ENCODE measurements around the gene WIPF3. TPM values are rescaled to one million over a fixed set of nuclear protein-coding genes. Genes with fewer than 3 reads are reported as not detected.
A peak's percentile ranks its signal among the peaks of the same experiment; 100 is the strongest.

The WIPF3 gene
- total RNA-seq, 2 donors from 2014 or later, result not detected

DNA sequence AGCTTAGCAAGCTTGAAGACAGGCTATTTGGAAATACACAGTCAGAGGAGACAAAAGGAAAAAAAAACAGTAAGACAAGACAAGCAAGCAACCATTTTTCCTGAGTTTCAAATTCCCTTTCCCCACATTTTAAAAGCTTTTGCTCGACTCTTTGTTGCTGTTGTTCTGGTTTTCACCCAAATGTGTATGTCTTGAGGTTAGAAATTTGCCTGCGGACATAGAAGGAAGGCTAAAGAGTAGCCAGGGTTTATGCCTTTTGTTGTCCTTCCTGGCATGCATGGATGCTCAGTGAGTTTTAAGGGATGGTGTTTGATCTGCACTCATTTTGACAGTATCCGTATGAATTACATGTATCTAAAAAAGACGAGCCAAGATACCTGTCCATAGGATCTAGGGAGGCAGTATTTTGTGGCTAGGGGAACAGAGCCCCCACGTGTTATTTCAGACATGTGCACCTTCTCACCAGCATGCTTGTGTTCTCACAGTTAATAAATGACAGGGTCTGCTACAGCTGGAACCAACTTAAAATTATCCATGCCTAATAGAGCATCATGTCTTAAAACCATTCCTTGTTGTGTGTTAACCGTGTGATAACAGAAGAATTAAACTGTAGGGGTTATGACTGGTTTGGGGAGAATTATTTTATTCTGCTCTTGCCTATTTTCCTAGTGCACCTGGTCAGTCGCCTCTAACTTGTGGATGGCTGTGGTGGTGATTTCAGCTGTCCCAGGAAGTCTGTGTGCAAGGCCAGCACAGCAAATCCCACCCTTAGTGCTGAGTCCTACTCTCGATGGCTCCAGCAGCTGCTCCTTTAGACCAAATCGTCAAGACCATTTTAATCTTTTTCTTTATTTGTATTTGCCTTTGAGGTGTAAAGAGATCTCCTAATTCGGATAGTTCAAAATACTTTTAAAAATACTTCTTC is 9.1 kb downstream of the WIPF3 start:
- no peak overlapping the region for H3K27ac Mint-ChIP-seq
- DNase-seq (ENCODE audit: low spot score) (no peak), ATAC-seq (no peak)
- H3K9me3 Mint-ChIP-seq, result no peaks in the 10 kb centered on the region
- no peaks in the 10 kb centered on the region for H3K4me1 Mint-ChIP-seq (ENCODE audit: low read depth in 2 of 2)
- no peaks in the 10 kb centered on the region for H3K36me3 Mint-ChIP-seq
- H3K27me3 Mint-ChIP-seq, result peaks cover 27 to 52% of the 10 kb centered on the region in 2 donors
- H3K4me3 Mint-ChIP-seq, result no peak overlapping the region

DNA sequence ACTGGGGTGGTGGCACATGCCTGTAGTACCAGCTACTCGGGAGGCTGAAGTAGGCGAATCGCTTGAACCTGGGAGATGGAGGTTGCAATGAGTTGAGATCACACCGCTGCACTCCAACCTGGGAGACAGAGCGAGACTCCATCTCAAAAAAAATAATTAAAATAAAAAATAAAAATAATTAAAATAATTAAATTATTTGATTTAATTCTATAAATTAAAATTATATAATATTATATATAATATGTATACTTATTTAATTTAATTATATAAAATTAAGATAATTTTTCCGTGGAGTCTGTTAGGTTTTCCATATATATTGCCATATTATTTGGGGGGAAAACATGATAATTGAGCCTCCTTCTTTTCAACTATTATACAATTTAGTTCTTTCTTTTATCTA is 12.0 kb downstream of the WIPF3 start:
- Mint-ChIP-seq H3K4me1 (ENCODE audit: low read depth in 2 of 2) (no peaks in the 10 kb centered on the region), H3K9me3 (no peaks in the 10 kb centered on the region), H3K4me3 (no peak overlapping the region), H3K27me3 (peaks cover 29 to 59% of the 10 kb centered on the region in 2 donors), H3K27ac (no peak overlapping the region), H3K36me3 (no peaks in the 10 kb centered on the region)
- no peak for DNase-seq (ENCODE audit: low spot score)
- ATAC-seq, result no peak

DNA sequence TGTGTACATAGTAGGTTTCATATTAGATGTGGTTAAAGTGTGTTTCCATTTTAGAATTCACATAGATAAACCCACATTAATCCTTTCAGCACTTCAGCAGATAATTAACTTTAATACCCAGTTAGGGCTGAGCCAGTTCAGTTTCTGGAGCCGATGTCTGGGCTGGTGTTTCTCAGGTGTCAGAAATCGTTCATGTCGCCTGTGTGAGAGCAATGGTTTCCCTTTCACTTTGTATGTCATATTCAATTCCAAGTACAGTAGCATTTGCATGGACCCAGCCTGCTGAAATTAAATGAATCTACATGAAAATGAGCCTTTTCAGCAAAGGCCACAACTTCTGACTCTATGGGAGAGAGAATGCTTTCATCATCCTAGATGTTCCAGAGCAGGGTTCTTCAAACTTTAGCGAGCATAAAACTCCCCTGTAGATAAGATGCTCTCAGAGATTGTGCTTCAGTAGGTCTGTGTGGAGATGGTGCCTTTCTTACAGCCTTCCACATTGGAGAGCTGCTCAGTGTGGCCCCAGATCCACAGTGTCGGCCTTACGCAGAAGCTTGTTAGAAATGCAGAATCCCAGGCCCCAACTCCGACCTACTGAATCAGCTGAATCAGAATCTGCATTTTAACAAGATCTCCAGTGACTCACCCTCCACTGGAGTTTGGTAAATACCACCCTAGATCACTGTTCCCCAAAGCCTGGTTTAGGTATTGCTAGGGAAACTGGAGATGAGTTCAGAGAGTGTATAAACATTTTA is 19.6 kb downstream of the WIPF3 start:
- Mint-ChIP-seq H3K9me3 (no peaks in the 10 kb centered on the region), H3K36me3 (no peaks in the 10 kb centered on the region), H3K4me3 (peak overlapping the region; percentile 21)

DNA sequence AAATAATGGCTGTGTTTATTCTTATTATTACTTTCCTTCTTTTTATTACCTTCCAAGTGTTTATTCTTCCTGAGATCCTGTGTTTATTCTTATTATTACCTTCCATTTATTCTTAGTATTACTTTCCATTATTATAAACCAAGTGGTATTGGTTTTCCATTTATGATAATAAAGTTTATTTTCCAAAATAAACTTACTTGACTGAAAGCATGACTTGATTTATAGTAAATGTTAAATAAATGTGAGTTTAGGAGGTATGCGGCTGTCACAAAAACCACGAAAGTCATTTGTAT is 20.2 kb downstream of the WIPF3 start:
- DNase-seq (ENCODE audit: low spot score) (no peak), ATAC-seq (no peak)
- H3K9me3 Mint-ChIP-seq, result no peaks in the 10 kb centered on the region
- H3K4me1 Mint-ChIP-seq (ENCODE audit: low read depth in 2 of 2), result peaks cover 0 to 5% of the 10 kb centered on the region in 2 donors
- H3K27me3 Mint-ChIP-seq, result peaks cover 10 to 23% of the 10 kb centered on the region in 2 donors
- no peak overlapping the region for H3K4me3 Mint-ChIP-seq
- H3K36me3 Mint-ChIP-seq, result no peaks in the 10 kb centered on the region
- H3K27ac Mint-ChIP-seq, result no peak overlapping the region

More for the DNA sequence above, 19.6 kb downstream of the WIPF3 start:
- peaks cover 11 to 28% of the 10 kb centered on the region in 2 donors for H3K27me3 Mint-ChIP-seq
- H3K27ac Mint-ChIP-seq, result no peak overlapping the region
- H3K4me1 Mint-ChIP-seq (ENCODE audit: low read depth in 2 of 2), result peaks cover 0 to 5% of the 10 kb centered on the region in 2 donors
- no peak for DNase-seq (ENCODE audit: low spot score)
- ATAC-seq, result no peak

DNA sequence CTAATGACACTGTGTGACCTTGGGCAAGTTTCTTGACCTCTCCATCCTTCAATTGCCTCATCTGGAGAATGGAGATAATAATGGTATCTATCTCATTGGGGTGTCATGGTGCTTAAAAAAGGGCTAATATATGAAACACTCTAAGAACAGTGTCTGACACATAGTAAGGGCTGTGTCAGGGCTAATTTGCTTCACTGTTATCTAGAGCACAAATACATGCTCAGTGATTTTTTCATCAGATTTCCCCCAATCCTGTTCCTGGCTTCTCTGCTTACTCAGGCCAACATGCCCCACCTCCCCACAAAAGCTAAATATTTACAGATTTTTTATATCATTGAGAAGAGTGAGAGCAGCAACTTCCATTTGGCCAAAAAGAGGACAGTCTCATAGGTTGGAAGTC is 20.6 kb downstream of the WIPF3 start:
- Mint-ChIP-seq H3K9me3 (no peaks in the 10 kb centered on the region), H3K27me3 (peaks cover 9 to 18% of the 10 kb centered on the region in 2 donors), H3K4me3 (no peak overlapping the region), H3K27ac (no peak overlapping the region), H3K4me1 (ENCODE audit: low read depth in 2 of 2) (peaks cover 0 to 5% of the 10 kb centered on the region in 2 donors), H3K36me3 (no peaks in the 10 kb centered on the region)
- DNase-seq (ENCODE audit: low spot score), result no peak
- ATAC-seq, result no peak

DNA sequence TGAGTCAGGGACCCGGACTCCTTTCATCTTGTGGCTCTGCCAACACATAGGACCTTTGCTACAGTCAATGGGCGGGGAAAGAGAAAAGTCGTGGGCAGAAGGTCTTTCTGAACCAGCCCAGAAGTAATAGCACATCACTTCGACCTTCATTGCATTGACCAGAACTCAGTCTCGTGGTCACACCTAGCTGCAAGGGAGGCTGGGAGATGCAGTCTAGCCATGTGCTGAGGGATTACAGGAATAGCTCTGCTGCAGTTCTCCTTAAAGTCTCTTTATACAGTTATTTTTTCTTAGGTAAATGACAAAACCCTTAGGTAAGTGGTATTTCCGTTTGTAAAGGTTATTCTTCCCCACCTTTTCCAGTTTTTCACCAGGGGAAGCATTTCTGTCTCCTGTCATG is 25.4 kb downstream of the WIPF3 start:
- peaks cover 14 to 20% of the 10 kb centered on the region in 2 donors for H3K27me3 Mint-ChIP-seq
- H3K36me3 Mint-ChIP-seq, result no peaks in the 10 kb centered on the region
- H3K4me1 Mint-ChIP-seq (ENCODE audit: low read depth in 2 of 2), result no peaks in the 10 kb centered on the region
- no peak overlapping the region for H3K4me3 Mint-ChIP-seq
- H3K9me3 Mint-ChIP-seq, result no peaks in the 10 kb centered on the region
- no peak for ATAC-seq
- no peak overlapping the region for H3K27ac Mint-ChIP-seq
- DNase-seq (ENCODE audit: low spot score), result no peak

DNA sequence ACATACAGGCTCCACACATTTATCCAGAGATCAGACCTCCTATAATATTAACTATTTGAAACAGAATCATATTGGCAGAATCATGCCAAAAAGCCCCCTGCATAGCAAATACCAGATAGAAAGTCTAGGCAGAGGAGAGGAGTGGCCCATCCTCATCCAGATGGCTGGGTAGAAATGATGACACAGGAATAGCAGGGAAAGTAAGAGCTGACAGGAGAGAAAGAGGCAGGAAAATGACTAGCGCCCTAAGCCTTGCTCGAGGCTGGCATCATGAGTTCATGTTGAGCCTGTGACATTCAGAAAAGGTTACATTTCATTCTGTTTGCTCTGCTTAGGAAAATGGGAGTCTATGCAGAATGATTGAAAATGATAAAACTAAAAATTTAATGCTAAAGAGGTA is 27.6 kb downstream of the WIPF3 start:
- H3K4me3 Mint-ChIP-seq, result no peak overlapping the region
- no peaks in the 10 kb centered on the region for H3K4me1 Mint-ChIP-seq (ENCODE audit: low read depth in 2 of 2)
- H3K9me3 Mint-ChIP-seq, result no peaks in the 10 kb centered on the region
- H3K27me3 Mint-ChIP-seq, result peaks cover 16 to 25% of the 10 kb centered on the region in 2 donors
- no peaks in the 10 kb centered on the region for H3K36me3 Mint-ChIP-seq
- DNase-seq (ENCODE audit: low spot score) (no peak), ATAC-seq (no peak)
- no peak overlapping the region for H3K27ac Mint-ChIP-seq

DNA sequence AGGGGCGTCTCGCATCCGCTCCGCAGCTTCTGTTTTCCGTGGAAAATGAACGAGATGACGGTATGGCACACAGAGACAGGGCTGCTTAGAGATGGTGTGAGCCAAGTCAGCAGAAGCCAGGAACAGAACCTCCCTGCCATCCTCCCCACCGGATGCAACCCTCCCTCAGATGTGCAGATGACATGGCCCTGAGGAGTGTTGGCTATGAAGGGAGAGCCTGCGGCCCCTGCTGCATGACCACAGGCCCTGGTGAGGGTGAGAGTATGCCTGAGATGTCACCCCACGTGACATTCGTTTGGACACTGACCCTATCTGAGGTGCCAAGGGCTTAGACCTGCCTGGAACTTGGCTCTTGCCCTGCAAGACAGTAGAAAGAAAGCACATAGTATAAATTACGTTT is 29.4 kb downstream of the WIPF3 start:
- Mint-ChIP-seq H3K9me3 (no peaks in the 10 kb centered on the region), H3K27me3 (peaks cover 18 to 35% of the 10 kb centered on the region in 2 donors), H3K36me3 (no peaks in the 10 kb centered on the region), H3K4me3 (no peak overlapping the region), H3K27ac (no peak overlapping the region), H3K4me1 (ENCODE audit: low read depth in 2 of 2) (no peaks in the 10 kb centered on the region)
- no peak for ATAC-seq
- DNase-seq (ENCODE audit: low spot score), result no peak

DNA sequence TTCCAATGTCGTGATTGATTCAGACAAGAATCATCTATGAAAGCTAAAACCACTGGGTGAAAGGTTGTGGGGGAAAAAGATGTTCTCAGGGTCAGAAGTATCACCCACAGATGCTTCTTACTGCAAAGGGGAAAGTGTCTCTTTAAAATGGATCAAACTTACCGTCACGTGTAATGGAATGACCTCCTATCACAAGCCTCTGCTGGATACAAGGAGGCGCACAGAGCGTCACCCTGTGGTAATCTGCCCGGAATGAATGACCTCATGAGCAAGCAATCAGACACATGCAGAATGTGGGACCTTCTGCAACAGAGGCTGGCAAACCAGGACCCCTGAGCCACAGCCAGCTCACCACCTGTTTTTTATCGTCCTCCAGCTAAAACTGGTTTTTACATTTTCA is 33.0 kb downstream of the WIPF3 start:
- H3K27me3 Mint-ChIP-seq, result peaks cover 20 to 37% of the 10 kb centered on the region in 2 donors
- H3K9me3 Mint-ChIP-seq, result no peaks in the 10 kb centered on the region
- no peaks in the 10 kb centered on the region for H3K36me3 Mint-ChIP-seq
- ATAC-seq, result no peak
- no peaks in the 10 kb centered on the region for H3K4me1 Mint-ChIP-seq (ENCODE audit: low read depth in 2 of 2)
- DNase-seq (ENCODE audit: low spot score), result no peak
- H3K4me3 Mint-ChIP-seq, result no peak overlapping the region
- H3K27ac Mint-ChIP-seq, result no peak overlapping the region

DNA sequence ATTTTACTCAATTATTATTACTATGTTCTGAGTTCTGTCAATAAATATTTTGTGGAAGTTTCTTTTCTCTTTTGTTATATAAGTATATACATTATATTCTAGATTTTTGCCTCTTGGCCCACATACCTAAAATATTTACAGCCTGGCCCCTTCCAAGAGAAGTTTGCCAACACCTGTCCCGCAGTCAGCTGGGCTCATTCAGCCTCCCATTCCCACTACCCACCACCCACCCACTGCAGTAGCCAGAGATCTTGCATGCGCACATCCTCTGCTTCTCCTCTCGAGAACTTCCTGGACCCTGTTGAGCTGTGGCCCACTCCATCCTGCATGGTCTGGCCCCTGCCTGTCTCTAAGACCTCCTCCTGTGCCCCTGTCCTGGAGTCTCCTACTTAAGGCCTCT is 33.6 kb downstream of the WIPF3 start:
- ATAC-seq (peak in 1 of 2 donors; percentile 50), DNase-seq (ENCODE audit: low spot score) (no peak)
- Mint-ChIP-seq H3K9me3 (no peaks in the 10 kb centered on the region), H3K27ac (no peak overlapping the region), H3K27me3 (peaks cover 18 to 35% of the 10 kb centered on the region in 2 donors), H3K4me1 (ENCODE audit: low read depth in 2 of 2) (no peaks in the 10 kb centered on the region), H3K4me3 (no peak overlapping the region), H3K36me3 (no peaks in the 10 kb centered on the region)

DNA sequence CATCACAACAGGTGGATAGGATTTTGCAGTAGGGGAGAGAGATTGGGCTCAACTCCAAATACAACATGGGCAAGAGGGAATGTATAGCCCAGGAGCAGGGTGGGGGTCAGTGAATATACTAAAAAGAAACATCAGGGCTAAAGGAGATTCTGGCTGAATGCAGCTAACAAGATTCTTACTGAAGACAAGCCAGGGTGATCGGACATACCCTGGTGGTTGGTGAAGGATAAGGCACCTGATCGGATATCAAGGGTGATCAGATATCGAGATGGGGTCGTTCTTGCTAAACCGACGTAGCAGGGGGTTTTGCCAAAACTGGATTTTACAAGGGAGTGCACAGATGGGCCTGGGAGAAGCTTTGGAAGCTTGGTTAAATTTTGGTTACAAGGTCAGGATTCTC is 34.4 kb downstream of the WIPF3 start:
- peaks cover 21 to 29% of the 10 kb centered on the region in 2 donors for H3K27me3 Mint-ChIP-seq
- no peaks in the 10 kb centered on the region for H3K9me3 Mint-ChIP-seq
- DNase-seq (ENCODE audit: low spot score), result no peak
- H3K4me1 Mint-ChIP-seq (ENCODE audit: low read depth in 2 of 2), result no peaks in the 10 kb centered on the region
- H3K27ac Mint-ChIP-seq, result no peak overlapping the region
- ATAC-seq, result no peak
- H3K36me3 Mint-ChIP-seq, result no peaks in the 10 kb centered on the region
- H3K4me3 Mint-ChIP-seq, result no peak overlapping the region

DNA sequence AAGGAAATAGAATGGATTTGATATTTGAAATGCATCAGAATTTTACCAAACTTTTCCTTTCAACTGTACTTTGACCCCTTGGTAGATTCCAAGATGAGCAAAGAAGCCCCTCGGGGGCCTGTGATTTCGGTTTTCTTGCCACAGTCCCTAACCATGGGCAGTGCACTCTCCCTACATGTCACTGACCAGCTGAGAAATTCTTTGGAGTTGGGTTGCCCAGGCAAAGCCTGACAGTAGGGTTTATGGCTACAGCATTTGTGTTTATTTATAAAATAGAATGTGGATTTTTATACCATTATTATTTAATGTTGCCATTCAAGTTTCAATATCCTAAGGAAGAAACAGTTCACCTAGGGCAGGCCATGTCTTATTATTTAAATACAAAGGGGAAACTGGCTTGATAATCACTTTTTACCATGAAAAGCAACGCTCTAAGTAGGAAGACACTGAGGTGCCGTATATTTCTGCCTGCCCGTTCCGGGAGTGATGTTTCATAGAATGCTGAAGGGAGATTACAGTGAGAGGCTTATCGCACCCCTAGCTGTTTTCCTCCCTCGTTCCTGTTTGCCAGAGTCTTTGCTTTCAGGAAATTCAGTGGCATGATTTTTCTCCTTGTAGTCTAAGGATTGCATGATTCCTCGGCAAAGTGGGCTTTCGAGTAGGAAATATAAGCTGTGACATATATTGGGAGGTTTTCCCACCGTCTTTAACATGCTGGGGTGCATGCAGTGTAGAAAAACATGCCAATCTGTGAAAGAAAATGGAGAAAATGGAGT is 35.8 kb downstream of the WIPF3 start:
- Mint-ChIP-seq H3K36me3 (no peaks in the 10 kb centered on the region), H3K4me3 (no peak overlapping the region), H3K27me3 (peaks cover 21 to 24% of the 10 kb centered on the region in 2 donors), H3K4me1 (ENCODE audit: low read depth in 2 of 2) (no peaks in the 10 kb centered on the region), H3K9me3 (no peaks in the 10 kb centered on the region), H3K27ac (no peak overlapping the region)
- DNase-seq (ENCODE audit: low spot score), result no peak
- no peak for ATAC-seq

DNA sequence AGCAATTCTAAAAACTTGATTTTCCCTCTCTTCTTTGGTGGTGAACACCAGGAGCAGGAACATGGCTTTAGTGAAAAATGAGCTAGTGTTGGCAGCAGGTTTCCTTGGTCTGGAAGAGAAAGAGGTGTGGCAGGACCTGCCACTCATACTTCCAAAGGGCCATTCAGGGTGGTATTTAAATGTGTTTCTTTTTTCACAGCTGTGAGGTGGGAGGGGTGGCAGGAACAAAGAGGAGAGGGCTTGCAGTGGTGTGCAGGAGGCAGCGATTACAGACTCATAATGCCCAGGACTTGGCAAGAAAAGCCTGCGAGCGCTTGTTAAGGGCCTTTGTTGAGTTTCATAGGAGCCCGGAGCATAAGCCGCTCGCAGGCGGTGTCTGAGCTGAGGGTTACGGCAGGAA is 36.8 kb downstream of the WIPF3 start:
- DNase-seq (ENCODE audit: low spot score) (no peak), ATAC-seq (no peak)
- H3K27ac Mint-ChIP-seq, result no peak overlapping the region
- no peaks in the 10 kb centered on the region for H3K9me3 Mint-ChIP-seq
- H3K4me1 Mint-ChIP-seq (ENCODE audit: low read depth in 2 of 2), result no peaks in the 10 kb centered on the region
- H3K36me3 Mint-ChIP-seq, result no peaks in the 10 kb centered on the region
- peaks cover 24 to 25% of the 10 kb centered on the region in 2 donors for H3K27me3 Mint-ChIP-seq
- H3K4me3 Mint-ChIP-seq, result no peak overlapping the region

DNA sequence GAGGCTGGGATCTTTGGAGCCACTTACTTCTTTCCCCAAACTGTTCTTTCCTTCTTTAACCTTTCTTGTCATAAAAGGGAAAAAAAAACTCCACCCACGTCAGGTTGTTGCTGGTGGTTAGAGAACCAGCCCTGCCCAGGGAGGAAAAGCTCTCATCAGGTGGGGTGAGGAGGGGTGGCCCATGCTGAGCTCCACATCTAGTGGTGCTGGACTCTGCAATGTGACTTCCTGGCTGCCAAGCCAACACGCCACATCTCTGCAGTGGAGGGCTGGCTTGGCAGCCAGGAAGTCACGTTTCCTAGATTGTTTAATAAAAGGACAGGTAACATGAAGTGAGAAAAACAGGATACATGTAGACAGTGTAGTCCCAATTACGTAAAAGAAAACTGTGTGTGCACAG is 37.4 kb downstream of the WIPF3 start:
- H3K36me3 Mint-ChIP-seq, result no peaks in the 10 kb centered on the region
- no peak overlapping the region for H3K4me3 Mint-ChIP-seq
- ATAC-seq (no peak), DNase-seq (ENCODE audit: low spot score) (no peak)
- no peaks in the 10 kb centered on the region for H3K9me3 Mint-ChIP-seq
- no peaks in the 10 kb centered on the region for H3K4me1 Mint-ChIP-seq (ENCODE audit: low read depth in 2 of 2)
- H3K27me3 Mint-ChIP-seq, result peaks cover 24 to 27% of the 10 kb centered on the region in 2 donors
- H3K27ac Mint-ChIP-seq, result no peak overlapping the region
